Stomach smooth muscle (tissue), 2 donors: Measurements from ENCODE around the gene CCM2.

Experiments used
- H3K27ac ChIP-seq: one replicate; pipeline ENCODE4 v1.7.0; 2013; ENCODE audit warnings: mild to moderate bottlenecking, low read length, inconsistent platforms
- H3K27me3 ChIP-seq, 2 donors: one replicate each; pipeline ENCODE4 v1.7.0; 2013; ENCODE audit warnings: low read length in 2 of 2; ENCODE audit not compliant: insufficient read depth in 2 of 2, control insufficient read depth in 1 of 2
- H3K36me3 ChIP-seq, 2 donors: one replicate each; pipeline ENCODE4 v1.7.0; 2013; ENCODE audit warnings: low read length in 2 of 2; ENCODE audit not compliant: control insufficient read depth in 2 of 2, insufficient read depth in 2 of 2
- H3K4me1 ChIP-seq: one replicate; pipeline ENCODE4 v1.7.0; 2013; ENCODE audit warnings: low read length; ENCODE audit not compliant: control insufficient read depth, insufficient read depth
- H3K4me3 ChIP-seq, 2 donors: one replicate each; pipeline ENCODE4 v1.7.0; 2013; ENCODE audit warnings: low read length in 2 of 2
- H3K9ac ChIP-seq, 2 donors: one replicate each; pipeline ENCODE4 v1.7.0; 2013; ENCODE audit warnings: low read length in 2 of 2, mild to moderate bottlenecking in 1 of 2
- H3K9me3 ChIP-seq, 2 donors: one replicate each; pipeline ENCODE4 v1.7.0; 2013; ENCODE audit warnings: low read length in 2 of 2; ENCODE audit not compliant: control insufficient read depth in 2 of 2
- donor health status: healthy.
- donor health status: Pancreatic carcinoma.

Gene CCM2

GRCh38 chr7:45069444-45070253 lies 69.6 kb downstream of the CCM2 start:
- Histone ChIP-seq H3K27me3 (no peaks in the 10 kb centered on the region), H3K9ac (no peak overlapping the region), H3K4me1 (no peaks in the 10 kb centered on the region), H3K36me3 (peaks cover 37 to 45% of the 10 kb centered on the region in 2 donors), H3K4me3 (no peak overlapping the region), H3K27ac (no peak overlapping the region), H3K9me3 (no peaks in the 10 kb centered on the region)

GRCh38 chr7:45070254-45070642 lies 70.2 kb downstream of the CCM2 start:
- no peak overlapping the region for H3K27ac ChIP-seq
- no peaks in the 10 kb centered on the region for H3K27me3 ChIP-seq
- no peaks in the 10 kb centered on the region for H3K9me3 ChIP-seq
- H3K9ac ChIP-seq = no peak overlapping the region
- H3K4me3 ChIP-seq = no peak overlapping the region
- H3K4me1 ChIP-seq = no peaks in the 10 kb centered on the region
- H3K36me3 ChIP-seq = peaks cover 42 to 43% of the 10 kb centered on the region in 2 donors

GRCh38 chr7:45071528-45071927 lies 71.5 kb downstream of the CCM2 start:
- H3K27ac ChIP-seq = no peak overlapping the region
- H3K9ac ChIP-seq = no peak overlapping the region
- no peaks in the 10 kb centered on the region for H3K4me1 ChIP-seq
- H3K27me3 ChIP-seq = no peaks in the 10 kb centered on the region
- H3K36me3 ChIP-seq = peaks cover 48 to 50% of the 10 kb centered on the region in 2 donors
- H3K4me3 ChIP-seq = no peak overlapping the region
- H3K9me3 ChIP-seq = no peaks in the 10 kb centered on the region

- no peaks in the 10 kb centered on the region for H3K4me1 ChIP-seq
- H3K9ac ChIP-seq = no peak overlapping the region
Measured at GRCh38 chr7:45072131-45073030, 72.4 kb downstream of the CCM2 start.

GRCh38 chr7:45073031-45073785 lies 73.2 kb downstream of the CCM2 start:
- H3K9ac ChIP-seq = no peak overlapping the region
- no peaks in the 10 kb centered on the region for H3K4me1 ChIP-seq
- no peaks in the 10 kb centered on the region for H3K9me3 ChIP-seq
- H3K36me3 ChIP-seq = peaks cover 55 to 56% of the 10 kb centered on the region in 2 donors
- no peaks in the 10 kb centered on the region for H3K27me3 ChIP-seq
- H3K27ac ChIP-seq = no peak overlapping the region
- no peak overlapping the region for H3K4me3 ChIP-seq

More at GRCh38 chr7:45072131-45073030, 72.4 kb downstream of the CCM2 start:
- no peaks in the 10 kb centered on the region for H3K27me3 ChIP-seq
- no peak overlapping the region for H3K4me3 ChIP-seq
- H3K27ac ChIP-seq = no peak overlapping the region
- no peaks in the 10 kb centered on the region for H3K9me3 ChIP-seq
- peaks cover 52 to 53% of the 10 kb centered on the region in 2 donors for H3K36me3 ChIP-seq

- no peaks in the 10 kb centered on the region for H3K4me1 ChIP-seq
- H3K9me3 ChIP-seq = no peaks in the 10 kb centered on the region
- H3K4me3 ChIP-seq = no peak overlapping the region
- no peaks in the 10 kb centered on the region for H3K27me3 ChIP-seq
- peaks cover 54 to 55% of the 10 kb centered on the region in 2 donors for H3K36me3 ChIP-seq
- H3K9ac ChIP-seq = no peak overlapping the region
- no peak overlapping the region for H3K27ac ChIP-seq
Measured at GRCh38 chr7:45073786-45074527, 74.0 kb downstream of the CCM2 start.

GRCh38 chr7:45074528-45075354 lies 74.7 kb downstream of the CCM2 start:
- Histone ChIP-seq H3K36me3 (peaks cover 51 to 52% of the 10 kb centered on the region in 2 donors), H3K9me3 (no peaks in the 10 kb centered on the region), H3K27me3 (no peaks in the 10 kb centered on the region), H3K27ac (no peak overlapping the region), H3K4me1 (no peaks in the 10 kb centered on the region), H3K4me3 (no peak overlapping the region), H3K9ac (no peak overlapping the region)

- no peaks in the 10 kb centered on the region for H3K9me3 ChIP-seq
- H3K9ac ChIP-seq = no peak overlapping the region
- H3K36me3 ChIP-seq = peaks cover 48 to 50% of the 10 kb centered on the region in 2 donors
- no peaks in the 10 kb centered on the region for H3K4me1 ChIP-seq
- no peak overlapping the region for H3K27ac ChIP-seq
- H3K27me3 ChIP-seq = no peaks in the 10 kb centered on the region
- H3K4me3 ChIP-seq = no peak overlapping the region
Measured at GRCh38 chr7:45075355-45075644, 75.3 kb downstream of the CCM2 start.

GRCh38 chr7:45075871-45076796 lies 76.1 kb downstream of the CCM2 start:
- Histone ChIP-seq H3K27me3 (no peaks in the 10 kb centered on the region), H3K27ac (no peak overlapping the region), H3K4me3 (no peak overlapping the region), H3K9me3 (no peaks in the 10 kb centered on the region), H3K4me1 (no peaks in the 10 kb centered on the region), H3K36me3 (peaks cover 48 to 50% of the 10 kb centered on the region in 2 donors), H3K9ac (no peak overlapping the region)
